ENCODE measurements around the gene MIA3. TPM values are rescaled to one million over a fixed set of nuclear protein-coding genes. Genes with fewer than 3 reads are reported as not detected.

MIA3 gene
- total and polyA plus RNA-seq, 9 of the 15 experiments (the other 6 are each of a cell fraction or from before 2014, with no cell fraction given): 21.6 to 89.4 (median 40.8) TPM

GRCh38 chr1:222589462-222590302 lies 28.2 kb upstream of the MIA3 start, which contains the start of gene TAF1A (continued):
- peak in 1 of 2 experiments; percentile 42; a peak in 1 of 4 replicates for TF ChIP-seq ZNF318 (IDR thresholded peaks at IDR 0.05; ENCODE audit: borderline replicate concordance in 1 of 2, low read depth in 1 of 2)
- TF ChIP-seq GMEB1 (CRISPR knock-in tag; IDR thresholded peaks at IDR 0.05): peak; percentile 27; the same call in 1 of the 2 replicates
- TF ChIP-seq CBX1 (IDR thresholded peaks at IDR 0.05; ENCODE audit: low read depth): peak; percentile 74
- TF ChIP-seq FOXJ3 (CRISPR knock-in tag; IDR thresholded peaks at IDR 0.05): no peak
- 0 out of 2 replicates have a peak, but pooled peaks have one; percentile 31 for TF ChIP-seq ZFPM2 (CRISPR knock-in tag; IDR thresholded peaks at IDR 0.05)
- TF ChIP-seq RAD21 (CRISPR knock-in tag; conservative IDR thresholded peaks at IDR 0.05 in 1 of 2, IDR thresholded peaks at IDR 0.05 in 1 of 2): peak in 1 of 2 experiments; percentile 25; a peak in 2 of 4 replicates
- peak; percentile 97 for TF ChIP-seq NR2C2 (CRISPR knock-in tag; IDR thresholded peaks at IDR 0.05)
- peak; percentile 100 for TF ChIP-seq NR2C2 (tag; IDR thresholded peaks at IDR 0.05)
- peak; percentile 42; the same call in 1 of the 2 replicates for TF ChIP-seq ZNF592 (IDR thresholded peaks at IDR 0.05)
- TF ChIP-seq RAD51 (IDR thresholded peaks at IDR 0.05; ENCODE audit: borderline replicate concordance, low read depth): 0 out of 2 replicates have a peak, but pooled peaks have one; percentile 6
